Activated B cell treated with CpG ODN at 0.5 μM for 24 hours (primary cell): ENCODE results near the gene RERE. TPM values are rescaled to one million over a fixed set of nuclear protein-coding genes. Genes with fewer than 3 reads are reported as not detected.

ENCODE experiments used
- ATAC-seq: fragments of 200-7000 bp; cut with Tn5 transposase; one replicate; pipeline ENCODE4 v1.10.0; 2021; ENCODE audit warnings: low read depth, mild to moderate bottlenecking, moderate library complexity
- CTCF ChIA-PET: fragments of 350-600 bp; sonication (Branson Sonifier 250); formaldehyde crosslinking; loops from one replicate; lab custom pipeline; 2021; ENCODE audit warnings: antibody characterized with exemption; lab: Charles Lee
- POLR2A ChIA-PET: fragments of 350-600 bp; sonication (Branson Sonifier 250); formaldehyde crosslinking; loops from one replicate; lab custom pipeline; 2021; ENCODE audit warnings: antibody characterized with exemption; lab: Charles Lee
- DNase-seq: peaks from one replicate; pipeline ENCODE4 v3.0.0; 2022
- H3K27ac Mint-ChIP-seq: one replicate; pipeline ENCODE4 v1.8.0; 2020; ENCODE audit warnings: mixed read lengths
- H3K27me3 Mint-ChIP-seq: one replicate; pipeline ENCODE4 v1.8.0; 2021; ENCODE audit warnings: mixed read lengths
- H3K36me3 Mint-ChIP-seq: one replicate; pipeline ENCODE4 v1.8.0; 2021; ENCODE audit warnings: low read depth, mixed read lengths
- H3K4me1 Mint-ChIP-seq: one replicate; pipeline ENCODE4 v1.8.0; 2021; ENCODE audit warnings: mixed read lengths
- H3K4me3 Mint-ChIP-seq: one replicate; pipeline ENCODE4 v1.8.0; 2020; ENCODE audit warnings: mild to moderate bottlenecking, mixed read lengths
- H3K9me3 Mint-ChIP-seq: one replicate; pipeline ENCODE4 v1.8.0; 2020; ENCODE audit warnings: mixed read lengths
- CTCF ChIP-seq: fragments of 200-600 bp; IDR thresholded peaks from one replicate; pipeline ENCODE4 v1.8.0; 2022; ENCODE audit warnings: antibody characterized with exemption, mild to moderate bottlenecking
- intact Hi-C: fragments of 100-400 bp; cut with micrococcal nuclease; formaldehyde crosslinking; loops from one replicate; pipeline ENCODE4 v1.15.1; 2024
- total RNA-seq: library from RNA; stranded (reverse); gene quantifications from 2 replicates; pipeline ENCODE4 v1.2.3, GENCODE V29; 2022

The RERE gene
- total RNA-seq, 1 donor from 2014 or later, result 98.8 TPM

GRCh38 chr1:8407652-8408051 lies 409.8 kb downstream of the RERE start:
- Mint-ChIP-seq H3K4me1 (peaks cover 44% of the 10 kb centered on the region), H3K27me3 (no peaks in the 10 kb centered on the region), H3K9me3 (no peaks in the 10 kb centered on the region), H3K36me3 (peaks cover 58% of the 10 kb centered on the region), H3K4me3 (no peak overlapping the region), H3K27ac (no peak overlapping the region)
- ATAC-seq, result no peak
- intact Hi-C loops, result loop anchor here (2.0 to 10.0 kb wide), 4 partner anchors 15 to 437 kb away; no protein-coding TSS in a partner anchor
- DNase-seq, result no peak
- ChIA-PET CTCF (interaction anchor here (1.1 to 2.9 kb wide), 4 partner anchors 22 to 442 kb away, joined by 3 to 9 read pairs (median 5); no protein-coding TSS in a partner anchor), POLR2A (interaction anchor here (0.8 kb wide), 1 partner anchor 10 kb away, joined by 3 read pairs; no protein-coding TSS in a partner anchor)
- no peak for TF ChIP-seq CTCF

GRCh38 chr1:8406960-8407359 lies 410.5 kb downstream of the RERE start:
- peak overlapping the region; percentile 31 for H3K27ac Mint-ChIP-seq
- H3K36me3 Mint-ChIP-seq, result peaks cover 58% of the 10 kb centered on the region
- ATAC-seq (no peak), DNase-seq (no peak)
- H3K4me3 Mint-ChIP-seq, result no peak overlapping the region
- intact Hi-C loops, result loop anchor here (5.0 to 10.0 kb wide), 2 partner anchors 140 to 438 kb away; no protein-coding TSS in a partner anchor
- H3K9me3 Mint-ChIP-seq, result no peaks in the 10 kb centered on the region
- no peaks in the 10 kb centered on the region for H3K27me3 Mint-ChIP-seq
- H3K4me1 Mint-ChIP-seq, result peaks cover 41% of the 10 kb centered on the region
- TF ChIP-seq CTCF, result no peak
- ChIA-PET CTCF (interaction anchor here (1.7 kb wide), 1 partner anchor 23 kb away, joined by 5 read pairs; no protein-coding TSS in a partner anchor), POLR2A (no interaction called here)

GRCh38 chr1:8406011-8406410 lies 411.4 kb downstream of the RERE start:
- intact Hi-C loops, result loop anchor here (5.0 to 10.0 kb wide), 2 partner anchors 141 to 439 kb away; no protein-coding TSS in a partner anchor
- no peaks in the 10 kb centered on the region for H3K27me3 Mint-ChIP-seq
- no peak overlapping the region for H3K4me3 Mint-ChIP-seq
- peaks cover 59% of the 10 kb centered on the region for H3K36me3 Mint-ChIP-seq
- no peak for TF ChIP-seq CTCF
- peaks cover 41% of the 10 kb centered on the region for H3K4me1 Mint-ChIP-seq
- POLR2A ChIA-PET, result no interaction called here
- ATAC-seq (no peak), DNase-seq (no peak)
- no peak overlapping the region for H3K27ac Mint-ChIP-seq
- CTCF ChIA-PET, result no interaction called here
- no peaks in the 10 kb centered on the region for H3K9me3 Mint-ChIP-seq

- Mint-ChIP-seq H3K36me3 (peaks cover 54% of the 10 kb centered on the region), H3K9me3 (no peaks in the 10 kb centered on the region), H3K27ac (no peak overlapping the region), H3K4me1 (peaks cover 30% of the 10 kb centered on the region), H3K27me3 (no peaks in the 10 kb centered on the region), H3K4me3 (no peak overlapping the region)
- POLR2A ChIA-PET, result no interaction called here
- CTCF ChIA-PET, result no interaction called here
- DNase-seq (no peak), ATAC-seq (no peak)
- no peak for TF ChIP-seq CTCF
- intact Hi-C loops, result loop anchor here (5.0 to 10.0 kb wide), 2 partner anchors 143 to 440 kb away; no protein-coding TSS in a partner anchor
Observed at GRCh38 chr1:8404460-8405370, 412.7 kb downstream of the RERE start.
